GM18502 (cell line): Measurements from ENCODE around the gene PHACTR1.

Source experiments
- ATAC-seq: cut with Tn5 transposase; IDR thresholded peaks from one replicate; pipeline ENCODE4 v1.9.1; 2021; ENCODE audit warnings: mild to moderate bottlenecking; ENCODE audit not compliant: unreplicated experiment, poor library complexity

PHACTR1 gene

DNA sequence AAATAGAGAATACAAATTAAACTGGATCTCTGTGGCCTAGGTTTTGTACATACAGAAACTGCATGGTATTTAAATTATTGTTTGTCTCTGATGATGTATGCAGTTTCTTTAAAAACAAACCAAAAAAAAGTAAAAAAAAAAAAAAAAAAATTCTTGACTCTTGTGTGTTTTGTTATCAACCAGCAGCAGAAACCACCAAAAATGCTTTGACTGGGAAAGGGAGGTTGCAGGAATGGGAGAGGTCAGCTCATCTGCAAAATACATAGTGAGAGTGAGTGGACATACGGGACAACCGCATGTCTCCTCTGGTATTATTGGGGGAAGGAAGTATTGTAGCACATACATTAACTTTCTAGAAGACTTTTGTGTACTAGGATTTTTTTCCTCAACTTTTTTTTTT is 573.8 kb downstream of the PHACTR1 start:
- no peak for ATAC-seq

DNA sequence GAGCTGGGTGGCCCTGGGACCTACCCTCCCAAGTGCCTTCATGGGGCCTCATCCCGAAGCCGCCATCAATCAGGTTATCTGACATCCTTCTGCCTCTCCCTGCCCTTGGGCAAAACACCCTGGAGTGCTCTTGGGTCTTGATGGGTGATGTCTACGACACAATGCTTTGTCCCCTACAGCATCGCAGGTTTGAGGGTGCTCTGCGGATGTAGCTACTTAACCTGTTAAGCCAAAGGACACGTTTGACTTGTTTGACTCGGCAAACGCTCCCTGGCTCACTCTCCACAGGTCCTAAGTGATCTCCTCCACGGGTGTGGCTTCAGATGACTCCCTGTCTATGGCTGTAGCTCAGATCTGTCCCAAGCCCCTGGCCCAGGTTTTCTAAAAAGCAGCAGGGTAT is 576.2 kb downstream of the PHACTR1 start:
- no peak for ATAC-seq

DNA sequence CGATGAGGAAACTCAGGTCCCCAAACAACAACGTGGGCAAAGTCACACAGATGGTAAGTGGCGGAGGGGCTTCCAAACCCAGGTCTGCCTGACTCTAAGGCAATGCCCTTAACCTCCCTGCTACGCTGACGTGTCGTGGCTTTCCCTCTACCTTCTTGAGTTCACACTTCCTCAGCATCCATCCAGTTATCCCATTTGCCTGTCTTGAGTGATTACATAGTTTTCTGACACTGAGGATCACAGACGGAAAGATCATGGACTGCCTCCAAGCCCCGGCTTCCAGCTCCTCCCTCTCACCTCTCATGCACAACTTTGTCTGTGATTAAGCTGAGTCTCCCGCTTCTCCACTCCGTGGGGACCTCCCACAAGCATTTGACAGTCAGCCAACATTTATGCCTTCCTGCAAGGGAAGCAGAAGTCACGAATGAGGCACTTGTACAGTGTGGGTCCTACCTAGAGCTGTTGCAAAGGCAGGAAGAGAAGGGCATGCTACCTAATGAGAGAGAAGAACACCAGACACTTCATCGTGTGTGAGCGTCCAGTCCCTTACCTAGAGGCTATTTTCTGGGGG is 578.0 kb downstream of the PHACTR1 start:
- ATAC-seq: no peak

DNA sequence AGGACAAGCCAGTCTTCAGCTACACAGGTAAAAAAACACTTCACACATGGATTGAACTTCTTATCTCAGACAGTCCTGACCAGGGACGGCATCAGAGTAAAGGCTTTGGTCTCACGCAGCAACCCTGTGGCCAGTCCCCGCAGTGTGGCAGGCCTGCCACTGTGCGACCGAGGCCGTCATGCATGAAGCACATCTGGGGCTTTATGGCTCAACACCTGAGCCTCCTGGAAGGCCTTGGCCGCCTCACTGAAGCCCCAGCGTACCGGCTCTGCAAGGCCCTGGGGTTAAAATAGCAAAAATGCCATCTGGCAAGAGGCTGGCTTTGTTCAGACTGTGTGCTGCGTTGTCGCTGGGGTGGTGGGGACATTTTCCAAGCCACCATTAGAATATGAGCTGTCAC is 579.0 kb downstream of the PHACTR1 start:
- ATAC-seq: no peak

DNA sequence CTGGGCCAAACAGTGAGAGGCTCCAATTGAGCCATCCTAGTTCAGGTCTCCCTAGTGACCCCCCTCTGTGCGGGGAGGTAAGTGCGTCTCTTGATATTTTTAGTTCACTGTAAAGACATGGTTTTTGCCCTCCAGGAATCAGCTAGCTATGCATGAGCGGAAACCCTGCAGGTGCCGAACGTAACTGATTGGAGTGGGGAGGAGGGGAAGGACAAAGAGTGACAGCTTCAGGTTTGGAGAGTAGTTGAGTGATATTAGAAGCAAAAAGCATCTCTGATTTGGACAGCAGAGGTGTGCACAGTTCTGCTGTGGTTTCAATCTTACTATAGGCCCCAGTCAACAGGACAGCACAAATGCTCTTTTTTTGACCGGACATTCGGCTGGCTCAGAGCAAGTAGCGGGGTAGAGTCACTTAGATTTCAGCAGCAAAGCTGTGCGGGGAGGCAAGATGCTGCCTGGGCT is 580.0 kb downstream of the PHACTR1 start:
- no peak for ATAC-seq

DNA sequence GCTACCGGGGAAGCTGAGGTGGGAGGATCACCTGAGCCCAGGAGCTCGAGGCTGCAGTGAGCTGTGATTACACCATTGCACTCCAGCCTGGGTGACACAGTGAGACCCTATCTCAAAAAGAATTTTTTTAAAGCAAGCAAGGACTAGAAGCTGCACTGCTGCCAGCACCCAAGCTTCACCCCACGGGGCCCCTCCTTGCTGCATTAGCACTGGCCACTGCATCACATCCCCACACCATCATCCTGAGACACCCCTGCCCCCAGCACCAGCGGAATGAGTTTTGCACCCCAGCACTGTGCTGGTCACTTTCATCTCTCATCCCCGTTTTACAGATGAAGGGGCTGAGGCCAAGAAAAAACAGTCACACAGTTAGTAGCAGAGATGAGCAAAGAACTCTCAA is 580.8 kb downstream of the PHACTR1 start:
- no peak for ATAC-seq

DNA sequence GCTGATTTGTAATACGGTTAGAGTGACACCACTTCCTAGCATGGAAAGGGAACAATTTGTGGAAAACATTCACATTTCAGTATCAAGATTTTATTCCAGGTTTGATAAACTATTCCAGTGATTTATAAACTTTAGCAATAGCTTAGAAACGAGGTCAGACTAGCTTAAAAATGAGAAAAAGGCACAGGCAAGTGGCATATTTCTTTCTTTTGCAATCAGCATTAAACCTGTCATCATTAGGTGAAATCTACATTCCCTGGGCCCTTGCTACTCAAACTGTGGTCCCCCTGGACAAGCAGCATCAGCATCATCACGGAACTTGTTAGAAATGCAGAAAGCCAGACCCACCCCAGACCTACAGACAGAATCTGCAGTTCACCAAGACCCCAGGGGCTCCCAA is 581.9 kb downstream of the PHACTR1 start:
- no peak for ATAC-seq

DNA sequence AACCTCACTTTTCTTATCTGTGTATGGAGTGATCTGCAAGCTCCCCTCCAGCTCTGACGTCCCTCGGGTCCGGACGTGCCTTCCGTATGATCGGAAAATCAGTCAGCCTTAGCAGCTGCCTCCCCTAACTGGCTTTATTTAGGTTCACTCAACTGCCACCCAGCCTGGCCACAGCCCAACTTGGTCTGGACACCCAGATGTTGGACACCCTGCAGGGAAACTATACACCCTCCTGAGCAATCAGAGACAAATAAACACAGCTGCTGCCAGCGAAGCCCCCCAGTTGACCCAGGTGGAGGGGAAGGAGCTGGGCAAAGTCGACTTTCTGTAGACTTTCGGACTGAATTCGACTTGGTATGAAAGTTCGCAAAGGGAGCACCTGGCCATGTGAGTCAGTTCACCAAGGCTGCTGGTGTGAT is 582.8 kb downstream of the PHACTR1 start:
- no peak for ATAC-seq

DNA sequence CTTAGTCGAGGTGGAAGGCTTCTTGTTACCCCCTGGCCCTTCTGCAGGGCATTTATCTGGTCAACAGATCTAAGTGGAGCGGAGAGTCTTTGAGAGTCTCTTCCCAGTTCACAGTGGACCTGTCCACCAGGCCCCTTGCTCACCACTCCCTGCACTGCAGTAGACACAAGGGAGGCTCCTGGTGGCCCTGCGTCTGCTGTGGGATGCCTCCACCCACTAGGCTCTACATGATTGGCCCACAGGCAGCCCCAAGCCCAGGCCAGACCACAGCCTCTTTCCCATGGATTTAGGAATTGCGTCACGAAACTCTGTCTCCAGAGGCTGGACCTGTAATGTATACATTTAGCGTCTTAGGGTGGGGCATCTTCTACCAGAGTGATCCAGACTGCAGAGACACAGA is 583.4 kb downstream of the PHACTR1 start:
- ATAC-seq: no peak

DNA sequence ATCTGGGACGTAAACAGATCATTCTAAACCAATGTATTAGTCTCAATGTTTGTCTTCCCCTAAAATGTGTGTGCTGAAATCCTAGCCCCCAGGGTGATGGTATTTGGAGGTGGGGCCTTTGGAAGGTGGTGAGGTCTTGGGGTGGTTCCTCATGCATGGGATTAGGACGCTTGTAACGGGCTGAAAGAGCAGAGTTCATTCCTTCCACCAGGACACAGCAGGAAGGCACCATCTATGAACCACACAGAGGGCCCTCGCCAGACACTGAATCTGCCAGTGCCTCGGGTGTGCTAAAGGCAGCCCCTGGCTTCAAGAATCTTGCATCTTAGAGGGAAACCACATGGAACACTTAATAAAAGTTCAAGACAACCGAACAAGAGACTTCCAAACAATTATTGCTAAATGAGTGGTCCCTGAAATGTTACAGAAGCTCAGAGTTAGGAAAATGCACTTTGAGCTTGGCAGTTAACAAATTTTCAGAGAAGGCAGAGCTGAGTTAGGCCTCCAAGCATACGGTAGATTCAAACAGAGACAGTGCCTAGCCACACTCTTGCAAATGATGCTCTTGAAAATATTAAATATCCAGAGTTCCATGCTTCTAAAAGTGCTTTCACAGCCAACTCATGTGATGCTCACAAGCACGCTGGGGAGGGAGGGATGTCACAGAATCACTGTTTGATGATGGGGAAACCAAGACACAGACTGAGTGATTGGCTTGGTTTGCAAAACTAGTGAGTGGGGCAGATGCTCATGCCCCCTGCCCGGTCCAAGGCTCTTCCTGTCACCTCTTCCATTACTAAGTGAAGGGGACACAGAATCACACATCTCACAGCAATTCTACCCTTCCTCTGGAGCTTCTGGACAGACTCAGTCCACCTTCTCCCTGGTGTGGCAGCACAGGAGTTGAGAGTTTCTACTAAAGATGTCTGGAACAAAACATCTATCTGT is 584.4 kb downstream of the PHACTR1 start:
- no peak for ATAC-seq

DNA sequence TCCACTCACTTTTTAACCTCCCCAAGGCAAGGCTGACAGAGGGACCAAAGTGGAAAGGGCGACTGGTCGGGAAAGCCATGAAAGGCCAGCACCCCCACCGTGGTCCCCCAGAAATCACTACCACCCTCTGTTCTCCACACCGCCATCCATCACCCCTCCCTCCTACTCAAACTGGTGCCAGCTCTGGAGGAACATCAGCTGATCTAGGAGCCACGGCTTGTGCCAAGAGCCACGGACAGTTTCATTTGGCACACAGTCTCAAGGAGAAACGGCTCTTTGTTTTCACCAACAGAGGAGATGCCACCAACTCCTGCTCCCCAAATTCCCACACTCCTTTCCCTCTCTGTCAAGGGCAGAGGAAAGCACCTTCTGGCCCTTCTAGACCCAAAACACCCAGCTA is 585.7 kb downstream of the PHACTR1 start:
- no peak for ATAC-seq

DNA sequence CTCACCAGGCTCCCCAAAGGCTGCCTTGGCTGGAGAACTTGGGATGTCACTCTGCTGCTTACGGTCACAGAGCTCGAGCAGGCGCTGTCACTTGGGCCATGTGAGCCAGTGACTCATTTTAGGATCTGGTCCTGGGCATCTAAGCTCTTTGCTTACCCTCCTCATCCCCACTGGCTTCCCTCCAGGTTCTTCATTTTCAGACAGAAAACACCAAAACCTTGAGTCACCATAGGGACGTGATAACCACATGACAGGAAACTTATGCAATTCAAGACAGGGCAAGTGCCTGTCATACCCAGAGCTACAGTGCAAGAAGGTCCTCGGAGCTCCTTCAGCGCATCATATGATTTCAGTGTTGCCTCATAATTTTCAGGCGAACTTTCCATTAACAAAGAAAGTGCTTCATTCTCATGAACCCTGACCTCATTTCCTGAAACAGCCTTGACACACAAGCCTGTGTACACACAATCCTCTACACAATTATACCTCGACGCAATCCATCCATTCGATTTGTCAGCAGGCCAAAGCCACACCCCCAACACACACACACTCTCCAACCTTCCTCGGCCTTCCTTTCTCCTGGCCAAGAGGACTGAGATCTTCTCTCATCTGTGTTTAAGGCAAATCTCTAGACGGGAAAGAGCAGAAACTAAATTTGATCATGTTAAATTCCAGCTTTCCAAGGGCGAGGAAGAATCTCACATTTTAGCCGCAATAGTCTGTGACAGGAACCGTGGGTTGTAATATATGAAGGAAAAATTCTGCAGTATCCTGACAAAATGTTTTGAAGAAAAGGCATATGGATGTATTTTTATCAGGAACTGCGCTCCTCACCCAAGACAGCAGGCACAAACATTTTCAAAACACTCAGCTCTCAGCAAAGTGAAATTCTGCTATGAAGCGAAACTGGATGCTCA is 586.4 kb downstream of the PHACTR1 start:
- ATAC-seq: peak; percentile 81

DNA sequence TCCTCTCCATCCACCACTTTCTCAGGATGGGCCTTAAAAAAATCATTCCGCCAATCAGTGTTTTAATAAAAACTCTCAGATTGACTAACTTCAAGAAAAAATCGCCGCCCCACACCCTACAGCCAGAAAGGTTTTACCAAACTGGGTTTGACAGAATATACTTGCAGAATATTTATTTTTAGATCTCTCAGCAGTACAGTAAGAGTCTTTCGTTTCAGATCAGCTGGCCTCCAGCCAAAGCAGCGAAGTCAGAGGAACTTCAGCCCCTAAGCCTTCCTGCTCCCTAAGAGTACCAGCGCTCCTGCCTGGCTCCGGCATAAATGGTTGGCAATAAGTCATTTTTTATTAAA is 587.1 kb downstream of the PHACTR1 start:
- ATAC-seq: peak; percentile 60

DNA sequence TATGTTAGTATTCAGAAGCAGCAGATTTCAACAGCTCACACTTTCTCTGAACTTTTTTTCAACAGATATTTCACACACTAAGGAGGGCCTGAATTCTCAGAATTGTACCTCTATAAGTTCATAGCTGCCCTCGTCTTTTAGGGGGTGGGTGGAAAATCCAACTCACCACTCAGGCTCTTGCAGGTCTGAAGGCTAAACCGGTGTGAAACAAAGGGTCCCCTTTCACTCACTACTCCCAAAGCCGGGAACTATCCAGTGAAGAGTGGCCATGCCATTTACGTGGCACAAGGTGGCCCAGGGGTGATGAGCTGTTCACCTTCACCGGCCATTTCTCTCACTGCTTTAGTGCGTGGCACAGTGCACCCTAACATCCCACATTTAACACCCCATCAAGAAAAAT is 587.5 kb downstream of the PHACTR1 start:
- no peak for ATAC-seq

DNA sequence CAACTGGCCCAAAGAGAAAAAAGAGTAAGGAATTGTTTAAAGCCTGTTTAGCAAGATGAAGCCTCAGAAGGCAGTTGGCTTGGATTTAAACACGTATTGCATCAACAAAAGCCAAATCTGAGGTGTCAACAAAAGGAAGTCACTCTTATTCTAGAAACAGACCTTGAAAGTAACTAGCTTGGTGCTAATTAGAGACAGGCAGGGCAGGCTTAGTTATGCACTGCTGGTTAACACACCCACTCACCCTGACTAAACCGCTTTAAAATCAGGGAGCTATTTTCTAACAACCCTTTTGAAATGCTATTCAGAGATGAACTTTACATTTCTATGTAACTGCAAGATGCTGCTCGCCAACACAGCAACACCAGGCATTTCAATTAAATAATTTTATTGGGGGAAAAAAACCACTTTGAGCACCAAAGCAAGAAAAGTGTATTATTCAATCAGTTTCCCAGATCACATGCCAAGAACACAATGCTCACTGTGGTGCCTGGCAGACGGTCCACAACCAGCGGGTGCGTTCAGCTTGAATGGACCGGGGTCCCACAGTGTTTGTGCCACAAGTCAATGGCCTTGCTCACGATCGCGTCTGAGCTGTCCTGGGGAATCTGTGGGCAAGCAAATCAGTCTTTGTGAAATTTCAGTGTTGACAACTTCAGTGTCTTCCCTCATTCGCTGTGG is 588.2 kb downstream of the PHACTR1 start:
- no peak for ATAC-seq

DNA sequence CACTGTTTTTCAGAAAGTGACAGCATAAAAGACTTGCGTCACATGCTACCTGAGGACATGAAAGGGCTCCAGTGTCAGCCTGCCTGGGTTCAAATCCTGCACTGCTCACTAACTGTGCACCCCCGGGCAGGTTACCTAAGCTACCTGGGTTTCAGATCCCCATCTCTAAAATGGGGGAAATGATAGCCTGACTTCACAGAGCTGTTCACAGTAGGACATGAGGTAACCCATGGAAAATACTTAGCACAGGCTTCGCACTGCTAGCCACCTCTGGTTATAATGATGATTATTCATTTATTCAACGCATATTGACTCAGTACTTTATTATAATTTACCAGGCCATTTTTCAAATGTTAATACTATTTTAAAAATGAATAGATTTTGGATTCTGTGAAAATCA is 588.7 kb downstream of the PHACTR1 start:
- no peak for ATAC-seq

DNA sequence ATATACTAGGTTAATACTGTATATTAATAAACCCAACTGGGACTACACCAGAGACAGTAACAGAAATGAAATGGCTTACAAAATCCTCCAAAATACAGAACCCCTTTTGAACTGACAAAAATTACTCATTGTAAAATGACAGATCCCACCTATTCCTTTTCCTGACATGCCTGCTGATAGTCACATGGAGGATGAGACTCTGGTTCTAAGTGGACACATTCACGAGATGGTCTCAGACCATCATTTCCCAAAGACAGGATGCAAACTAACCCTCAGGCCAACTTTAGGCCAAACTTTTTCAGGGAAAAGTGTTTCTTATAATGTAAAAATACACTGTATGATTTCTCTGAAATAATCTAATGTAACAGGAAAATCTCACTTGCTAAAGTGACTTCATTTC is 589.2 kb downstream of the PHACTR1 start:
- no peak for ATAC-seq

DNA sequence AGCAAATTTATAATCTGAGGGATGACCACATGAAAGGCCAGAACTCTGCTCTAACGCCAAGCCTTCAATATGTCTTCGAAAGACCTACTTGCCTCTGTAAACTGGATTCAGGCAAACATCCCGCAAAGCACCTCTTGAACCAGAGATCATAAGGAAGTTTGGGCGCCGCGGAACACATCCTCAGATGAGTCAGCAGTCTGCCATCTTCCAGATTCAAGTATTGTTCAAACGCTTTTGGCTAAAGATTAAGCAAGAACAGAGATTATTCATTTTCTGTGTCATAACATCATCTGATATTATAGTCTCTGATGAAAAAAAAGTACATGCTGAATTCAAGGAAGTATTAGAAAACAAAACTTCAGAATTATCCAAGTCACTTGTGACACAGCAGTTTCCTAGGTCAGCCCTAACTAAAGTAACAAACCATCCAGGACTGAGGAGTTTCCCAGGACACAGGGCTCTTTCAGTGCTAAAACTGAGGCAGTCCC is 591.0 kb downstream of the PHACTR1 start:
- ATAC-seq: no peak

DNA sequence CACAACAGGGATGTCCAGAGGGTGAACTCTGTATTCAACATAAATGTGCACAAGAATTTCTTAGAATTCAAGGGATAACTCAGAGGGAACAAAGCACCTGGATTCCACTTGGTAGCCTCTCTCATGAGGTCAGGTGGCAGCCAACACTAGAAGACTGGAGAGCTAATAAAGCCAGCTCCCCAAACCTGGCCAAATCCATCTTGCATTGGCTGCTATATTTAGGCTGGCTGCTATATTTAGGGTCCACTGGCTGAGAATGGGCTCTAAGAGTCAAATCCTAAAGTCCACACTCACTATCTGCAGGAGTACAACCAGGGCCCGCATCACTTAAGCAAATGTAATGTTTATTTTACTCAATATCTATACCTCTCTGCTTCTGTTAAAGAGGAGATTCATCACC is 591.8 kb downstream of the PHACTR1 start:
- ATAC-seq: no peak

DNA sequence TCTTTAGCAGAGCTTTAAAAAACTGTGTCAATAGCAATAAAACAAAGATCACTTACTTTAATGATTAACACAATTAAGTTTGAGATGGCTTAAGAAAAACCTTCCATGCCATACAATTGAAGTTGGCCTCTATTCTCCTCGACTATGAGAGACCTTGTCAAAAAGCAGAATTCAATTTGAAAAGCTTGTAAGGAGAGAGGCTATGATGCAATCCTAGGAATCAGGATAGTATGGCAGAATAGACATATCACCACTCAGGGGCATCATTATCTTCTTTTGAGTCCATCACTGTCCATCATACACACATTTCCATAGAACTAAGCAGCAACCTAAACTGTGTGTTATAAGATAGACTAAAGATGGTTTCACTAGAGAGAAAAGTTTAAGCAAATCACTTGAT is 594.6 kb downstream of the PHACTR1 start:
- ATAC-seq: no peak
